Bronchial epithelial cell (primary cell): ENCODE results near the gene ITGB2. TPM values are rescaled to one million over a fixed set of nuclear protein-coding genes. Genes with fewer than 3 reads are reported as not detected.

Experiments
- DNase-seq: peaks from one replicate; pipeline ENCODE4 v3.0.0-alpha.2; 2010; ENCODE audit warnings: low read depth
- FAIRE-seq: peaks from 2 replicates; lab custom pipeline; 2011; peaks lifted over from hg19 to GRCh38; lab: Jason Lieb, UNC
- H3K27me3 ChIP-seq: 2 replicates; pipeline ENCODE4 v1.5.1; 2011; ENCODE audit warnings: low read length; ENCODE audit not compliant: control insufficient read depth, insufficient read depth
- H3K36me3 ChIP-seq: 2 replicates; pipeline ENCODE4 v1.5.1; 2011; ENCODE audit warnings: low read length; ENCODE audit not compliant: control insufficient read depth, insufficient read depth
- H3K4me3 ChIP-seq: 2 replicates; pipeline ENCODE4 v1.5.1; 2011; ENCODE audit warnings: mild to moderate bottlenecking, low read depth, low read length, control low read depth
- total RNA-seq: library from RNA; depleted of rRNA; stranded (reverse); fragments of >200 nt; gene quantifications from 2 replicates; pipeline ENCODE4 v1.2.1, GENCODE V29; 2014
- TF ChIP-seq, protein P1 (sequence below): IDR thresholded peaks from 2 replicates; pipeline ENCODE4 v1.5.1; 2011; ENCODE audit warnings: mild to moderate bottlenecking, moderate library complexity, low read length, control low read depth, inconsistent platforms; ENCODE audit not compliant: insufficient read depth, severe bottlenecking

The ITGB2 gene
- total RNA-seq, 1 donor from 2014 or later = 1.1 TPM

DNA sequence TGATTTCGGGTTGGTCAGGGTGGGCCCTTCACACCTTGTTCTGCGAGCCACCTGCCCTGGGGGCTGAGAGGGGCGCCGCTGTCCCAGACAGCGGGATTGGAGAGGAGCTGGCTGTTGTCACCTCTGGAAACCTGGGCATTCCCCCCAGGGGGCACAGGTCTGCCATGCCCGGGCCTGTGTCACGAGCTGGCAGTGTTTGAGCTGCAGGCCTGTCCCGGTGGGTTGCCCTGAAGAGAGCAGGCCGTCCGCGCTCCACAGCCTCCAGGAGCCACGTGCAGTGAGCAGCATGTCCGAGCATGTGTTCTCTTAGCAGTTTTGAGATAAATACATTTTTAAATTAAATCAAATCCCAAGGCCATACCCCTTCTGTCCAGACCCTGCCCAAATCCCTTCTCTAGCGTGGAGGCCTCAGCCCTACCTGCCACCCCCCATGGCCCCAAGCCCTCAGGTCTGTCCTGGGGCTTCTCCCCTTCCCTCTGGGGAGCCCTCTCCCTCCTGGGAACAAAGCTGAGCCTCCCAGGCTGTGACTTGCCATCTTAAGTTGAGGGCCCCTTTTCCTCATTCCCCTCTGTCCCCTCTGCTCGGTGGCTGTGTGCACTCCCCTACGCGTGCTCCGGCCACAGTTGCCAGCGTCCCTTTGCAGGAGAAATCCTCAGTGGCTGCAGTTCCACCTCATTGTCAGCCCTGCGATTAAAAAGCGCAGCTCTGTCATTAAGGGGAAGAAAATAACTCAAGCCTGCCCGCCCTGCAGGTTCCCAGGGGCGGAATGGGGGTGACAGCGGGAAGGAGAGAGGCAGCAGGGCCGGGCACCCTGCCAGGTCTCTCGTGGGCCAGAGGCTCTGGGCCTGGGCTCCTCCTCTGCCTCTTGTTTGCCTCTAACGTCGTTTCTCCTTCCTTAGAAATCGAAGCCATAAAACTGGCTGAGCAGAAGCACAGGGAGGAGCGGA is 45.7 kb upstream of the ITGB2 start:
- DNase-seq (peak; percentile 11), FAIRE-seq (no peak)
- H3K36me3 ChIP-seq = peaks cover 14% of the 10 kb centered on the region
- no peak overlapping the region for H3K4me3 ChIP-seq
- no peaks in the 10 kb centered on the region for H3K27me3 ChIP-seq
- TF ChIP-seq, protein P1, sequence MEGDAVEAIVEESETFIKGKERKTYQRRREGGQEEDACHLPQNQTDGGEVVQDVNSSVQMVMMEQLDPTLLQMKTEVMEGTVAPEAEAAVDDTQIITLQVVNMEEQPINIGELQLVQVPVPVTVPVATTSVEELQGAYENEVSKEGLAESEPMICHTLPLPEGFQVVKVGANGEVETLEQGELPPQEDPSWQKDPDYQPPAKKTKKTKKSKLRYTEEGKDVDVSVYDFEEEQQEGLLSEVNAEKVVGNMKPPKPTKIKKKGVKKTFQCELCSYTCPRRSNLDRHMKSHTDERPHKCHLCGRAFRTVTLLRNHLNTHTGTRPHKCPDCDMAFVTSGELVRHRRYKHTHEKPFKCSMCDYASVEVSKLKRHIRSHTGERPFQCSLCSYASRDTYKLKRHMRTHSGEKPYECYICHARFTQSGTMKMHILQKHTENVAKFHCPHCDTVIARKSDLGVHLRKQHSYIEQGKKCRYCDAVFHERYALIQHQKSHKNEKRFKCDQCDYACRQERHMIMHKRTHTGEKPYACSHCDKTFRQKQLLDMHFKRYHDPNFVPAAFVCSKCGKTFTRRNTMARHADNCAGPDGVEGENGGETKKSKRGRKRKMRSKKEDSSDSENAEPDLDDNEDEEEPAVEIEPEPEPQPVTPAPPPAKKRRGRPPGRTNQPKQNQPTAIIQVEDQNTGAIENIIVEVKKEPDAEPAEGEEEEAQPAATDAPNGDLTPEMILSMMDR = no peak

DNA sequence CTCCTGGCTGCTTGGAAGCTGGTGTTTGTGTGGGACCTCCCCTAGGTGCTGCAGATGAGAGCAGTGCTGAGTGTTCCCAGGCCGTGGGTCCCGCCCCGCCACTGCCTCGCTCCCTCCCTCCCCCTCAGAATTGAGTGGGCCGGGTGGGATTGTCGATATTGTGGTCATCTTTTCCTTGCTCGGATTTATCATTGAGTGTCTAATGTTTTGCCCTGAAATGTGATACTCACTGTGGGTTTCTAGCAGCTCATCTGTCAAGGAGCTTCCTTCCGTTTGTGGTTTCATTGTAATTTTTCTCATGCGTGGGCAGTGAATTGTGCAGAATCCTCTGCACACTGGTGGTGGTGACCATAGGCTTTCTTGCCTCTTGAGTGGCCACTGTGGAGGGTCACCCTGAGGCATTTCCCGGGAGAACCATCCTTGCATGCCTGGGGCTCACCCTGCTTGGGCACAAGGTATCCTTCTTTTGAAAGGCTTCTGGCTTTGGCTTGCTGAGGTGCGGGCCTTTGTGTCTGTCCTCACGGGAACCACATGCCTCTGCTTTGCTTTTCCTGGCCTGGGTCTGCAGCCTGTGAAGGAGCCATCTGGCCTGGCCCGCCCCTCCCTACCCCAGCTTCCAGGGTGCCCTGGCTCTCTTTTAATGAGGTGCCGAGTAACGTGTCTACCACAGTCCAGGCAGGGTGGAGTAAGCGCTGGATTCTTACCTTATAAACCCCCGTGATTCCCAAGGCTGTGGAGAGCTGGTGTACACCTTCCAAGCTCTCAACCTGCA is 44.7 kb upstream of the ITGB2 start:
- Histone ChIP-seq H3K36me3 (peaks cover 16% of the 10 kb centered on the region), H3K4me3 (no peak overlapping the region), H3K27me3 (no peaks in the 10 kb centered on the region)
- FAIRE-seq (no peak), DNase-seq (no peak)
- TF ChIP-seq, protein P1 = no peak

DNA sequence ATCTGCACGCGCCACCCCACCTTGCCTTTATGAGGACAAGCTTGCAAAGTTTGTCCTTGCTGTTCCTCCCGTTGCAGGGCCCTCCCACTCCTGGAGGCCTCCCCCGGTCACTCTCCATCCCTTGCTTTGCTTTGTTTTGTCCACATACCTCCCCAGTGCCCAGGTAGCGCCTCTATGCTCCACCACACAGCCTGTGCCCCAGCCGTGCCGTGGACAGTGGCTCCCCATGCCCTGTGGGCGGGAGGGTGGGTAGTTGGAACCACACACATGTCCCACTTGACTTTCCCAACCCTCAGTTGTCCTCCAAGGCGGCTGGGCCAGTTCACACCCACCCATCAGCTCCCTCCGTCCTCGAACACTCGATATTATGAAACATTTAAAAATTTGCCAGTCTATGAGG is 43.7 kb upstream of the ITGB2 start:
- Histone ChIP-seq H3K36me3 (peaks cover 21% of the 10 kb centered on the region), H3K27me3 (no peaks in the 10 kb centered on the region), H3K4me3 (no peak overlapping the region)
- FAIRE-seq = no peak
- DNase-seq = no peak
- TF ChIP-seq, protein P1 = no peak

DNA sequence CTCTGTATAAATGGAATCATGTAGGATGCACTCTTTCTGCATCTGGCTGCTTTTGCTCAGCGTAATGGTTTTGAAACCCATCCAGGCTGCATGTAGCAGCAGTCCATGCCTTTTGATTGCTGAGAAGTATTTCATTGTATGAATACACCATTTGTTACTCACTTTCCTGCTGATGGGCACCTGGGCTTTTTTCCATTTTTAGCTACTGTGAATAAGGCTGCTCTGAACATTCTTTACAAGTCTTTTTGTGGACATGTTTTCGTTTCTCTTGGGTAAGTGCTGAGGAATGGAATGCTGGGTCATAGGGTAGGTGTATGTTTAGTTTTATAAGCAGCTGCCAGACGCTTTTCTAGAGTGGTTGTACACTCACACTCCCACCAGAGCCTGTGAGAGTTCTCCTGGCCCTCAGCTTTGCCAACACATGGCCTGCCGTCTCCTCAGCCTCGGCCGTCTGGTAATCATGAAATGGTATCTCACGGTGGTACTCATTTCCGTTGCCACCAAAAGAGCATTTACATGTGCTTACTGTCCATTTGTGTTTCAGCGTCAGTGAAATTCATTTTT is 41.8 kb upstream of the ITGB2 start:
- Histone ChIP-seq H3K4me3 (no peak overlapping the region), H3K27me3 (no peaks in the 10 kb centered on the region), H3K36me3 (peaks cover 17% of the 10 kb centered on the region)
- DNase-seq = peak; percentile 71
- TF ChIP-seq, protein P1 = no peak
- FAIRE-seq = no peak

DNA sequence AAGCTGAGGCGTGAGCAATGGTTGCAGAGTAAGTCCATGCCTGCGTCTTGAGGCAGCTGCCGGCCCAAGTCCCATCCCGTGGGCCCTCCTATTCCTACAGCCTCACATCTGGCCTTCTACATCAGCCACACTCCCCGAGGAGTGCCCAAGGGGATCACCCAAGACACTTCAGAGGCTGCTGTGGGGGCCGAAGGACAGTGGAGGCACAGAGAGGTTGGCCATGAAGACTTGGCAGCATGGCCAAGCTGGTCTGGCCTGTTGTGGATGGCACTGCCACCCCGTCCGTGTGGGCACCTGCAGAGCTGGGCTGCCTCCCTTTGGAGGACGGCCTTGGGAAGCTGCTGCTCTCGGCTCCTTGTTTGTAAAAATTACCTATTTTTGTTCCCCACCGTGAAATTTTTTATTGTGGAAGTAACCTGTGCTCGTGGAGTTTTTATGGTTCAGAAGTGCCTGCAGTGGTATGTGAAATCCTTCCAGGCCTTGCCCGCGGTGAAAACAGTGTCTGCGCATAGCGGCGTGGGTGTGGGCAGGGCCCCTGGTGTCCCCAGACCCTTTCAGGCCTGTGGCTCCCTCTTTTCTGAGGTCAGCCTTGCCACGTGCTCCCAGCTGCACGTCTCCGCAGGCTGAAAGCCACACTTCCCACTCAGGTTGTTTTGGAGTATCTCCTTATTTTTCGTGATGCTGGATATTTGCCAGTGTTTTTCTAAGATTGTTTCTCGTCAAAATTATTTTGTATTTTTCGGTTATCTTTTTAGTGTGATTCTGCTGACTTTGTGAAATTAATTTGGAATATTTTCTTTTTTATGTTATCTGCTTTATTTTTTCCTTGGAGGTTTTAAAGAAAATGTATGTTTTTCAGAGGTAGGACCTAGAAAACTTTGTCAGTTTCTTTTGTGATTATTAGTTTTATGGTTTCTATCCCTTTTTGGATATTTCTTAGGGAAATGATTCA is 39.7 kb upstream of the ITGB2 start:
- TF ChIP-seq, protein P1 = no peak

More for the DNA sequence above, 39.7 kb upstream of the ITGB2 start:
- peaks cover 22% of the 10 kb centered on the region for H3K36me3 ChIP-seq
- FAIRE-seq = no peak
- H3K27me3 ChIP-seq = no peaks in the 10 kb centered on the region
- no peak overlapping the region for H3K4me3 ChIP-seq
- DNase-seq = no peak
